HG03457 (cell line): Measurements from ENCODE around the gene ADAMTSL1.

ENCODE experiments used
- ATAC-seq: cut with Tn5 transposase; IDR thresholded peaks from one replicate; pipeline ENCODE4 v1.9.1; 2021; ENCODE audit warnings: moderate number of reproducible peaks; ENCODE audit not compliant: unreplicated experiment

Gene ADAMTSL1

DNA sequence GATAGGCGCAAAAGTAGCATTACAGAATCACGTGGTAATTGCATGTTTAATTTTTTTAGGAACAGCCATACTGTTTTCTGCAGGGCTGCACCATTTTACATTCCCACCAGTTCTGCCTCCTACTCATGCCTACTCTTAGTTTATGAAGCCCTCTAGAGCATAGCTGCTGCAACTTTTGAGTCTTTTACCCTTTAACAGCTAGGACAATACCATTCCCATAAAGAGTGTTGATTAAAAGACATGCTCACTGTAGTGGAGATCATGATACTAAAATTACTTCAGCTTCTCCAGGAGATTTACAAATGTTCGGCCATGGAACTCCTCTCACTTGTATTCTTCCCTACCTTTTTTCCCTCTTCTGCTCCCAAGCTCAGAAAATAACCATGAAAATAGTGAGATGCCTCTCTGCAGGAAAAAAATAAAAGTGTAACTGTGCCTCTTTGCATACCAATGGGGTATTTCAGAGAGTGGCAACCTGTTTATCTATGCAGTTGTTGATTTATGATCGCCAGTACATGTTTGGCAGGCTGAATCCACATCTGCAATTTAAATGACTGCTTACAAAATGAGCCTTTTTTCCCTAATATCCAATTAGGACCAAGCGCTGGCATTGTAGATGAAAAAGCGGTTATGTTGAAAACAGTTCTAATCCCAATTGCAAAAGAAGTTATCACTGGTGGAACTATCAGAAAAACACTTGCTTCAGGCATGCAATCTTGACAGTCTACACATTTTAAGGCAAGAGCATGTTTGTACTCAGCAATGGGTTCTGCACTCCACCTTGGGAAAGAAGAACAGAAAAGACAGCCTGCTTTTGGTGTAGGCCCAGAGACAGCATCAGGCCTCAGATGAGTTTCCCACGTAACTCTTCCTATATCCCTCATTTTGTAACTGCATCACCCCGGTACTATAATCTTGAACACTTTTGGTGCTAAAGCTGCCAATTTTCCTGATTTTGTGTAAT lies 131.1 kb downstream of the ADAMTSL1 start:
- no peak for ATAC-seq

DNA sequence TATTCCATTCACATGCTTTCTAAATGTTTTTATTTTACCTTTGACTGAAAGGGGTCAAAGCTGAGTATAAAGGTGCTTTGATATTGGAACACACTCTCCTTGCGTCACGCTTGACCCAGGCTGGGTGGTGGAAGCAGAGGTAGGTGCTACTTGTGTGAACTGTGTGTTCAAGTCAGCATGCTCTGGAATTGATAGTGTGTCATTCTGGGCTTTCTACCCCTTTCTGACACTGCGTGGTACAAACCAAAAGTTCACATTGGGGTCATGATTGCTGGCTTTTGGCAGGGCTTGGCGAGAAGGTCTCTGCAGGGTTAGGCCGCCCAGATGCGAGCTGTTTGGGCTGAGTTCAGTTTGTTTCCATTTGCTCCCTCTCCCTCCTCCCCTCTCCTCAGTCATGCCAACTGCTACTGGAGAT lies 131.8 kb downstream of the ADAMTSL1 start:
- ATAC-seq: no peak

DNA sequence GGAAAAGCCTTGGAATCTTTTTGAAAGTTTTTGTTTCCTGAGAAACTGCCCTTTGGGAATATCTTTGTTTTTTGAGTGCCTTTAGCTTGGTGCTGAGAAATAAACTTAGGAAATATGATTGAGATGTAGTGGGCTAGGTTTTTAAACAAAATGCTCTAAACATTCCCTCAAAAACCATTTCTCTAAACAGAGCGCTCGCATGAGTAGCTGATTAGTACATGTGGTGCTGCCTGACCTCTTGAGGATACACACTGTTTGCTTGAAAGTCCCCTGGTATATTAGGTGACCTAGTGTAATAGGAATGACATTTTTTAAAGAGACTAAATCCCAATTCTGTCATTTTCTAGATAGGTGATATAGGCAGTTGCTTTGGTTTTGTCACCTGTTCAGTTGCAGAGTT lies 132.3 kb downstream of the ADAMTSL1 start:
- ATAC-seq: no peak

DNA sequence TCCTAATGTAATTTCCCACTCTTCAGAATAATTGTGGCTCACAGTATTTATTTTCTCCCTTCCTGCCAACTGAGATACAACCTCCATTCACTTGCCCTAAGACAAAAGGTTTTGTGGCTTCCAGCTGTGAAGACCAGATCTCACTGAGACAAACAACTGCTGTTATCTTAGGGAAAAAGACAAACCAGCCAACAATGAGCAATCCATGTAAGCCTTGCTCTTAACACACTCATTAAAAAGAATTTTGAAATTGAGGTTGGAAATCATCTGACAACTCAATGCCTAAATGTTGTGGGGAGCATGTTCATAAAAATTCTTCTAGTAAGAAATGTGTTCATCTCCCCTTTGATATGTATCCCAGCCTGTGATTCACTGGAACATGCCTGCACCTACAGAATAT lies 132.9 kb downstream of the ADAMTSL1 start:
- no peak for ATAC-seq

DNA sequence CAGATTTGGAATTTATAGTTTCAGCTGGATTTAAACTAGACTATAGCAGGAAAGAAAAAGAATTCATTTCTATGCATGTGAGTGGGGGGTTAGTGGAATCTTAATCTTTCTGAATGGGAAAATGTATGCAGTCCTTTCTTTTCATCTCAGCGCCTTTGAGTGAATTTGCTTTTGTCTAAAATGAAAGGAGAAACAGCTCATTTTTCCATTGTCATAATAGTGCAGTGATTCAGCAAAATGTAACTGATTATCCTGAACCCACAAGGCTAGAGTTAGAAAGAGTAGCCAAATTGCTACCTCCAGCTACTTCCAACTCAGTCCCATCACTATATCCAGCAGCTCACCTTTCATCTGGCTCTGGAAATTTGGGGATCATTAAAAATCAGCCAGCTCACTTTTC lies 134.4 kb downstream of the ADAMTSL1 start:
- no peak for ATAC-seq

- no peak for ATAC-seq
These were observed 137.0 kb downstream of the ADAMTSL1 start for GRCh38 chr9:18610956-18611355.

- no peak for ATAC-seq
These were observed 138.0 kb downstream of the ADAMTSL1 start for GRCh38 chr9:18611971-18612370.

DNA sequence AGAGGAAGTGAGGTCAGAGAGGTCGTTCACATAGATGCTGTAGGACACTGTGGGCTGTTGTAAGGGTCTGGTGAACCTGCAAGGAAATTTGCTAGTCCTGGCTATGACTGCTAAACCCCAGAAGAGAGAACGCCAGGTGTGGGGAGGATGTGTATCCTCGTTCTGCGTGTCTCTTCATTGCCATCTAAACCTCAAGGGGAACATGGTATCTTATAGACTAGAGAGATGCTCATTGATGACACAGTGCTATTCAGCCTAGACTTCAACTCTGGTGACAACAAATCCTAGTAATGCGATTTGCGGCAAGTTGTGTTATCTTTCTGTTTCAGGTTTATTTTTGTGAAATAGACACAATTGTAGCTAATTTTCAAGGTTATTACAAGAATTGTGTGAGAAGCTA lies 140.2 kb downstream of the ADAMTSL1 start:
- ATAC-seq: no peak

- no peak for ATAC-seq
These were observed 140.7 kb downstream of the ADAMTSL1 start for GRCh38 chr9:18614651-18615050.

- ATAC-seq: no peak
These were observed 143.0 kb downstream of the ADAMTSL1 start for GRCh38 chr9:18616976-18617375.

GRCh38 chr9:18617759-18618158 lies 143.8 kb downstream of the ADAMTSL1 start:
- no peak for ATAC-seq

DNA sequence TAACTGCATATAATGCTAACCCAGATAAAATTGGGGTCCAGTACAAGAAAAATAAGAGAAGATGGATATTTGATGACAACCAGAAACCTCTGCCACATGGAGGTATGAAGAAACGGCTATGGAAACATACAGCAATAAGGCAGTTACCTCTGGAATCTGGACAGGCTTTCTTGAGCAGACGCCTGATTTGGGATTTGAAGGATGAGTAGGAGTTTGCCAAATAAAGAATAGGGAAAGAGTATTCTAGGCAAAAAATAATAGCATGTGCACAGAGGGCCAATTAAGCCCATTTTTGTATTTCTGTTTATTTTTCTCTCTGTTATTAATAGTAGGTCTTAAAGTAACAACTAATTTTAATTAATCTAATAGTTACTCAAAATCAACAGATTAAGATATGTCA lies 144.9 kb downstream of the ADAMTSL1 start:
- no peak for ATAC-seq

GRCh38 chr9:18622186-18622836 lies 148.4 kb downstream of the ADAMTSL1 start:
- no peak for ATAC-seq

GRCh38 chr9:18623221-18624079 lies 149.5 kb downstream of the ADAMTSL1 start:
- no peak for ATAC-seq

DNA sequence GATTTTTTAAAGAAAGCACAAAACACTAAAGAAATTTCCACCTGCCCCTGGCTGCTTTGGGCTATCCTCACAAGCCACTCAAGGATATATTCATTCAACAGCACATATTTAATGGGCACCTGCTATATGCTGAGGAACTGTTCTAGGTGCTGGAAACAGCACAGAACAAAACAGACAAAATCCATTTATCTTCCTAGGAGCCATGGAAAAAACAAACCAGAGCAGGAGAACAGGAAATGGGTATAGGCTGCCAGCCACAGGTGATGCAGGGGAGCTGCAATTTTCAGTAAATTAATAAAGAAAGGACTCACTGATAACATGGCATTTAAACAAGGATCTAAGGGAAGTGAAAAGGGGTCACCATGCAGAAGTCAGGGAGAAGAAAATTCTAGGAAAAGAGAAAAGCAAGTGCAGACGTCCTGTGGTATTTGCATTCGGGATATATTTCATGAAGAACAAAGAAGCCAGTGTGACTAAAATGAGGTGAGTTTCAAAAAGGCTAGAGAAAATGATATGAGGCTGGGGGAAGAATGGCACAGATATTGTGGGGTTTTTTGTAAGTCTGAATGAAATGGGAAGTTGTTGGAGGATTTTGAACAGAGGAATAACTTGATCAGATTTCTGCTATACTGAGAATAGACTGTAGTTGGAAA lies 152.2 kb downstream of the ADAMTSL1 start:
- ATAC-seq: no peak

- no peak for ATAC-seq
These were observed 155.2 kb downstream of the ADAMTSL1 start for GRCh38 chr9:18629136-18629535.

- ATAC-seq: no peak
These were observed 158.9 kb downstream of the ADAMTSL1 start for GRCh38 chr9:18632632-18633403.

DNA sequence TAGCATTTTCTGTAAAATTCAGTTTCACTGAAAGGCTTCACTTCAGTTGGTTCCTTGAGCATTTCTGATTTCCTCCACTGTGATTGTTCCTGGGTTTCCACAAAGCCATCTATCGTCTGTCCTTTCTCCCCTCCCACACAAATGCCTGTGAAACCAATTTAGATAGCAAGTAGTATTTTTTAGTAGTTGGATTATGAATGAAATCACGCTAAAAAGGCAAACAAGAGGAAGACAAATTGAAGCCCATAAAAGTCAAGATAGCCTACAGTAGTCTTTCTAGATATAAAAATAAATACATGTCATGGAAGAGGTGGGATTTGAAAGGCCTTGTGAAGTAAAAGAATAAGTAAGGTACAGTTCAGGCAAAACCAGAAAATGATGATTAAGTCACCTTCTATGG lies 162.8 kb downstream of the ADAMTSL1 start:
- ATAC-seq: no peak

GRCh38 chr9:18638371-18639249 lies 164.7 kb downstream of the ADAMTSL1 start:
- no peak for ATAC-seq
